Fibroblast of lung (primary cell): ENCODE data around the gene OSM.

Source experiments
- CTCF ChIP-seq, 2 donors: IDR thresholded peaks in 1 of 2; conservative IDR thresholded peaks in 1 of 2; 1 replicate in 1 of 2; 2 replicates in 1 of 2; pipeline ENCODE4 v1.5.1; 2011 to 2012; ENCODE audit warnings: low read length in 2 of 2, control low read depth in 1 of 2, inconsistent platforms in 1 of 2, low read depth in 1 of 2, mild to moderate bottlenecking in 1 of 2
- EZH2 ChIP-seq: IDR thresholded peaks from 2 replicates; pipeline ENCODE4 v1.5.1; 2012; ENCODE audit warnings: low read length, control low read depth, mild to moderate bottlenecking; ENCODE audit errors: missing control alignments

GRCh38 chr22:30240541-30241417, 25.9 kb downstream of the OSM start:
- TF ChIP-seq CTCF (conservative IDR thresholded peaks at IDR 0.05 in 1 of 2, IDR thresholded peaks at IDR 0.05 in 1 of 2; ENCODE audit: low read depth in 1 of 2, low read length in 2 of 2) (no peak), EZH2 (no peak)
